A673 (cell line): ENCODE data around the gene NKX1-1. TPM values are rescaled to one million over a fixed set of nuclear protein-coding genes. Genes with fewer than 3 reads are reported as not detected.

Experiments
- BruUV-seq: library from RNA; stranded (reverse); fragments of 400-500 nt; replicated peaks from 2 replicates; lab custom pipeline; 2021; lab: Mats Ljungman, UMichigan
- CTCF ChIA-PET: fragments of 300-600 bp; sonication (Branson Sonifier 250); formaldehyde crosslinking; loops from one replicate; lab custom pipeline; 2022; ENCODE audit warnings: antibody characterized with exemption; lab: Charles Lee
- POLR2A ChIA-PET: fragments of 300-600 bp; sonication (Branson Sonifier 250); formaldehyde crosslinking; loops from one replicate; lab custom pipeline; 2022; ENCODE audit warnings: antibody characterized with exemption; ENCODE audit not compliant: low non-redundant PET; lab: Charles Lee
- DNase-seq: peaks from one replicate; pipeline ENCODE4 v3.0.0-alpha.2; 2015; ENCODE audit warnings: low spot score
- H3K27ac ChIP-seq: fragments of 200-600 bp; sonication (generic); 2 replicates; pipeline ENCODE4 v1.5.1; 2016; ENCODE audit warnings: mixed run types, low read depth, mild to moderate bottlenecking, mixed read lengths, antibody characterized with exemption, low read length; ENCODE audit not compliant: poor library complexity, severe bottlenecking
- H3K27me3 ChIP-seq: fragments of 200-600 bp; sonication (generic); replicated peaks from 2 replicates; pipeline ENCODE4 v1.6.1; 2017; ENCODE audit warnings: mixed run types, low read depth, mild to moderate bottlenecking, mixed read lengths, antibody characterized with exemption, low read length; ENCODE audit not compliant: insufficient read depth, poor library complexity
- H3K36me3 ChIP-seq: fragments of 200-600 bp; sonication (generic); 2 replicates; pipeline ENCODE4 v1.6.1; 2016; ENCODE audit warnings: mixed run types, mild to moderate bottlenecking, mixed read lengths, antibody characterized with exemption, low read length; ENCODE audit not compliant: insufficient read depth, poor library complexity, severe bottlenecking
- H3K4me1 ChIP-seq: fragments of 200-600 bp; sonication (generic); 2 replicates; pipeline ENCODE4 v1.6.1; 2017; ENCODE audit warnings: mixed run types, mild to moderate bottlenecking, mixed read lengths, antibody characterized with exemption, low read length; ENCODE audit not compliant: insufficient read depth, poor library complexity, severe bottlenecking
- H3K4me3 ChIP-seq: fragments of 200-600 bp; sonication (generic); 2 replicates; pipeline ENCODE4 v1.5.1; 2016; ENCODE audit warnings: low read depth, mixed run types, mild to moderate bottlenecking, mixed read lengths, low read length; ENCODE audit not compliant: poor library complexity, severe bottlenecking
- H3K9me3 ChIP-seq: fragments of 200-600 bp; sonication (generic); 2 replicates; pipeline ENCODE4 v1.6.1; 2016; ENCODE audit warnings: mixed run types, low read depth, mild to moderate bottlenecking, mixed read lengths, antibody characterized with exemption, low read length; ENCODE audit not compliant: poor library complexity, severe bottlenecking
- CTCF ChIP-seq: fragments of 300-800, 200-600 bp; sonication (generic); conservative IDR thresholded peaks from 2 replicates; pipeline ENCODE4 v1.5.1; 2017; ENCODE audit warnings: low read depth, mild to moderate bottlenecking, antibody characterized with exemption, low read length, moderate library complexity, mixed read lengths
- EZH2 ChIP-seq: fragments of 200-600 bp; sonication (generic); IDR thresholded peaks from 2 replicates; pipeline ENCODE4 v1.6.1; 2017; ENCODE audit warnings: borderline replicate concordance, low read depth, mild to moderate bottlenecking, mixed read lengths, antibody characterized with exemption, low read length; ENCODE audit not compliant: poor library complexity, severe bottlenecking
- intact Hi-C: fragments of 100-400 bp; cut with micrococcal nuclease; formaldehyde crosslinking; loops from one replicate; pipeline ENCODE4 v1.10.0; 2022; ENCODE audit not compliant: unreplicated experiment
- total RNA-seq: library from RNA; stranded (reverse); gene quantifications from 2 replicates; pipeline ENCODE4 v1.2.3, GENCODE V29; 2021

Gene NKX1-1
- total RNA-seq, 1 experiment from 2014 or later, result not detected

DNA sequence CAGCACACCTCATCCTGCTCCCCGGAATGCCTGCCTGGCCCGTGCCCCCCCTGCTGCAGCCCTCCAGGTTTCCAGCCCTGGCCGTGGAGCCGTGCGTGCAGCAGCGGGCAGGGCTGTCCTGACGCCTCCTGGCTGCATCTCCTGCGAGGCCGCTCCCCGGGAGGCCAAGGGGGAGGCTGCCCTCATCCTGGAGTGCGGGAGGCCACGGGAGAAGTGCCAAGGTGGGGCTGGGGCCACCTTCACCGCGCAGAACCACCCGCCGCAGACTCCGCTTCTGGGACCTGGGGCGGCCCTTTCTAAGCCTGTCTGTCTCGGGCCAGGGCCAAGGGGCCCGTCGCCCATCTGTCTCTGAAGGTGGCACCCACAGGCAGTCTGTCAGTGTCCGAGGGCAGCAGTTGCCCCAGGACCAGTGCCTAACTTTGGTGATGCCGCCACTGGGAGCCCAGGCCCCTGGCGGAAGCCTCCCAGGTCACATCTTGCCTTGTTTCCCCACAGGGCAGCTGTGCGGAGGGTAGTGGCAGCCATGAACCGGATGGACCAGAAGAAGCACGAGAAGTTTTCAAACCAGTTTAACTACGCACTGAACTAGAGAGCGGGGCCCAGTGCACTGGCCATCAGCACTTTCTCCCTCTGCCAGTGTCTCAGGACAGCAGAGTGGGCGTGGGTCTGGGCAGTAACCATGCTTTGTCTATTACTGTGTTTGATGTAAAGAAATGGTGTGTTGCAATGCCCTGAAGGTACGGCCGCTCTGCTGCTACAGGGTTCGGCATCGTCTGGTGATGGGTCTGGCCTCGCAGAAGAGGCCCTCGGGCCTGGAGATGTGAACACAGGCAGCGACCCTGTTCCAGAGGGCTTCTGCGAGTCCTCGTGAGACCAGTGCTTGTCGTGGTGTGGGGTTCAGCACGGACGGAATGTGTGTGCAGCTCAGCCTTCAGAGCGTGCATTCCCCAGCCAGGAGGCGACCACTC, 20.6 kb downstream of the NKX1-1 start:
- ChIA-PET POLR2A (no interaction called here), CTCF (no interaction called here)
- DNase-seq, result no peak
- H3K4me3 ChIP-seq, result no peak overlapping the region
- no peaks in the 10 kb centered on the region for H3K36me3 ChIP-seq
- intact Hi-C loops, result no loop called here
- peaks cover 5% of the 10 kb centered on the region for H3K9me3 ChIP-seq
- H3K4me1 ChIP-seq, result no peaks in the 10 kb centered on the region
- no peaks in the 10 kb centered on the region for H3K27me3 ChIP-seq
- TF ChIP-seq EZH2 (no peak), CTCF (no peak)
- BruUV-seq, result no TSS peak
- H3K27ac ChIP-seq, result no peak overlapping the region

GRCh38 chr4:1384675-1385372, 21.4 kb downstream of the NKX1-1 start:
- H3K27ac ChIP-seq, result no peak overlapping the region
- no peaks in the 10 kb centered on the region for H3K4me1 ChIP-seq
- TF ChIP-seq CTCF (no peak), EZH2 (no peak)
- ChIA-PET CTCF (no interaction called here), POLR2A (no interaction called here)
- peaks cover 5% of the 10 kb centered on the region for H3K9me3 ChIP-seq
- no TSS peak for BruUV-seq
- no peaks in the 10 kb centered on the region for H3K36me3 ChIP-seq
- intact Hi-C loops, result no loop called here
- DNase-seq, result no peak
- H3K27me3 ChIP-seq, result no peaks in the 10 kb centered on the region
- H3K4me3 ChIP-seq, result no peak overlapping the region

GRCh38 chr4:1383728-1384591, 22.3 kb downstream of the NKX1-1 start:
- DNase-seq, result no peak
- POLR2A ChIA-PET, result no interaction called here
- intact Hi-C loops, result no loop called here
- Histone ChIP-seq H3K27ac (no peak overlapping the region), H3K27me3 (no peaks in the 10 kb centered on the region), H3K36me3 (no peaks in the 10 kb centered on the region), H3K9me3 (peaks cover 5% of the 10 kb centered on the region), H3K4me3 (no peak overlapping the region), H3K4me1 (no peaks in the 10 kb centered on the region)
- CTCF ChIA-PET, result no interaction called here
- no TSS peak for BruUV-seq
- TF ChIP-seq CTCF (no peak), EZH2 (no peak)
